GM23338 (cell line): Measurements from ENCODE around the gene KIF5A.

Source experiments
- ZNF331 ChIP-seq: fragments of 250-450 bp; sonication (Bioruptor Pico); IDR thresholded peaks from 2 replicates; pipeline ENCODE4 v1.5.0; 2020; ENCODE audit warnings: low read depth, mild to moderate bottlenecking, moderate library complexity
- TF ChIP-seq, protein P1 (sequence below), 2 experiments: fragments of 200-600 bp in 1 of 2; sonication (generic) in 1 of 2; conservative IDR thresholded peaks; 2 replicates each; pipeline versions ENCODE4 v1.5.1 to v1.6.1; 2016 to 2017; ENCODE audit warnings: antibody characterized with exemption in 2 of 2, low read depth in 2 of 2, mild to moderate bottlenecking in 2 of 2, moderate library complexity in 1 of 2

DNA sequence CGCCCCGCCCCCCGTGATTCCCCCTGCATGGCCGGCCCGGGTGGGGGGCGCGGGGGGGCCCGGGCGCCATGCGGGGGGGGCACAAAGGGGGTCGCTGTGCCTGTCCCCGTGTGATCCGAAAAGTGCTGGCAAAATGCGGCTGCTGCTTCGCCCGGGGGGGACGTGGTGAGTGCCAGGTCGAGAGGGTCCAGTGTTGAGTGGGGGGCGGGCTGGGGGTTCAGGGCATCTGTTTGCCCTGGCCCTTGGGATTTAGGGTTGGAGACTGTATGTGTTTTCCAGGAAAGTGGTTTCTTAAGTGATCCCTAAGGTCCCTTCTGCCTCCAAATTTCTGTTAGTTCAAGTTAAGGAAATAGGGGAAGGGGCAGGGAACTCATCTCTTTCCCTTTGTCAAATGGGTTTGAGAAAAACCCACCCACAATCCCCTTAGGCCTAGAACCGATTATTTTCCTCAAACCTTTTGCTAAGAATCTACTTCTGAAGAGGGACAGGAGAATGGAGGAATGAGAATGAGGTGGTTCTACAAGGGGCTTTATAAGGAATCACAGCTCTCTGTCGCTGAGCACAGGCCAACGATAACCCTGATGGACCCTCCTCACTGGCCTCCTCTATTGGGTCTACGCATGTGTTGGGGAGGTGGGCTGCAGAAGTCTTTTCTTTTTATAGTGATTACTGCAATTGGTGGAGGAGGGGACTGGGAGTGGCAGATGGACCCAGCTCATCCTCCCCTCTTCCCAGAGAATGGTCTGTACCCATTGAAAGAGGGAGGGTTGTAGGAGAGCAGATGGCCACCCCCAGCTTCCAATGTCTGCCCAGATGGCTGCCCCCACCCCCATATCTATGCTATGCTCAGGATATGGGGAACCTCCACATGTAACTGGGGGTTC lies 62.2 kb downstream of the KIF5A start:
- TF ChIP-seq, protein P1, sequence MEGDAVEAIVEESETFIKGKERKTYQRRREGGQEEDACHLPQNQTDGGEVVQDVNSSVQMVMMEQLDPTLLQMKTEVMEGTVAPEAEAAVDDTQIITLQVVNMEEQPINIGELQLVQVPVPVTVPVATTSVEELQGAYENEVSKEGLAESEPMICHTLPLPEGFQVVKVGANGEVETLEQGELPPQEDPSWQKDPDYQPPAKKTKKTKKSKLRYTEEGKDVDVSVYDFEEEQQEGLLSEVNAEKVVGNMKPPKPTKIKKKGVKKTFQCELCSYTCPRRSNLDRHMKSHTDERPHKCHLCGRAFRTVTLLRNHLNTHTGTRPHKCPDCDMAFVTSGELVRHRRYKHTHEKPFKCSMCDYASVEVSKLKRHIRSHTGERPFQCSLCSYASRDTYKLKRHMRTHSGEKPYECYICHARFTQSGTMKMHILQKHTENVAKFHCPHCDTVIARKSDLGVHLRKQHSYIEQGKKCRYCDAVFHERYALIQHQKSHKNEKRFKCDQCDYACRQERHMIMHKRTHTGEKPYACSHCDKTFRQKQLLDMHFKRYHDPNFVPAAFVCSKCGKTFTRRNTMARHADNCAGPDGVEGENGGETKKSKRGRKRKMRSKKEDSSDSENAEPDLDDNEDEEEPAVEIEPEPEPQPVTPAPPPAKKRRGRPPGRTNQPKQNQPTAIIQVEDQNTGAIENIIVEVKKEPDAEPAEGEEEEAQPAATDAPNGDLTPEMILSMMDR (conservative IDR thresholded peaks at IDR 0.05; ENCODE audit: low read depth in 2 of 2) = no peak
- no peak for TF ChIP-seq ZNF331
